Activated T-helper 17 cell treated with anti-CD3 and anti-CD28 coated beads, Interleukin-2, amount 50 U/mL, for 72 hours (primary cell): ENCODE measurements around the gene TRABD2B. TPM values are rescaled to one million over a fixed set of nuclear protein-coding genes. Genes with fewer than 3 reads are reported as not detected.

ENCODE experiments used
- ATAC-seq: fragments of 150-1000 bp; cut with Tn5 transposase; replicated peaks from 2 replicates; pipeline ENCODE4 v1.10.0; 2021; ENCODE audit warnings: mild to moderate bottlenecking, moderate library complexity
- H3K27ac Mint-ChIP-seq: one replicate; pipeline ENCODE4 v1.8.0; 2022; ENCODE audit warnings: mixed read lengths
- H3K27me3 Mint-ChIP-seq: one replicate; pipeline ENCODE4 v1.8.0; 2022; ENCODE audit warnings: mixed read lengths
- H3K36me3 Mint-ChIP-seq: one replicate; pipeline ENCODE4 v1.8.0; 2022; ENCODE audit warnings: low read depth, mild to moderate bottlenecking, mixed read lengths
- H3K4me1 Mint-ChIP-seq: one replicate; pipeline ENCODE4 v1.8.0; 2022; ENCODE audit warnings: mixed read lengths
- H3K4me3 Mint-ChIP-seq: one replicate; pipeline ENCODE4 v1.8.0; 2022; ENCODE audit warnings: mild to moderate bottlenecking, mixed read lengths
- H3K9me3 Mint-ChIP-seq: one replicate; pipeline ENCODE4 v1.8.0; 2022; ENCODE audit warnings: mixed read lengths
- total RNA-seq, 2 donors: library from RNA; stranded (reverse); gene quantifications; one replicate each; pipeline ENCODE4 v1.2.3, GENCODE V29; 2022

Gene TRABD2B
- total RNA-seq, 2 donors from 2014 or later: not detected

GRCh38 chr1:47756006-47756405 lies 241.2 kb downstream of the TRABD2B start:
- Mint-ChIP-seq H3K4me1 (no peaks in the 10 kb centered on the region), H3K9me3 (no peaks in the 10 kb centered on the region), H3K36me3 (no peaks in the 10 kb centered on the region), H3K27ac (no peak overlapping the region), H3K4me3 (no peak overlapping the region), H3K27me3 (peaks cover 18% of the 10 kb centered on the region)
- no peak for ATAC-seq

- Mint-ChIP-seq H3K9me3 (no peaks in the 10 kb centered on the region), H3K4me3 (no peak overlapping the region), H3K27ac (no peak overlapping the region), H3K36me3 (no peaks in the 10 kb centered on the region), H3K4me1 (no peaks in the 10 kb centered on the region), H3K27me3 (peaks cover 18% of the 10 kb centered on the region)
- peak; percentile 60 for ATAC-seq
Observed at GRCh38 chr1:47755101-47755990, 241.8 kb downstream of the TRABD2B start.

- no peaks in the 10 kb centered on the region for H3K36me3 Mint-ChIP-seq
- H3K4me1 Mint-ChIP-seq: no peaks in the 10 kb centered on the region
- no peak overlapping the region for H3K4me3 Mint-ChIP-seq
- no peak for ATAC-seq
- H3K27ac Mint-ChIP-seq: no peak overlapping the region
- H3K27me3 Mint-ChIP-seq: peaks cover 10% of the 10 kb centered on the region
- H3K9me3 Mint-ChIP-seq: no peaks in the 10 kb centered on the region
Observed at GRCh38 chr1:47754221-47754620, 243.0 kb downstream of the TRABD2B start.

DNA sequence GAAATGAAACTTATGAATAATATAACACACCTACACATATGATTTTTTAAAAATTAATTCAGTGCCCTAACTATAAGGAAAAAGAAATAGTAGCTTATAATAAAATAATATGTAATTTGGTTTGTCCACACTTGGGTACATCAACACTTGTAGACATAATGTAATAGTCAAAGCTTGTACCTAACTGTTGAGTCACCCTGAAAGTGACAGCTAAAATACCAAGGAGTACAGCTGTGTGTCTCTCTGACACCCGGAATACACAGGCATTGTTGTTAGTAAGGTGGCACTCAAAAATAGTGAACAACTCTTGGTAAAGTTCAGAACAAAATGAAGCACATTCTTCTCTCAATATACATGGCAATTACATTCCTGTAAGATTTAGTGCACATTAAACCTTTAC lies 243.4 kb downstream of the TRABD2B start:
- no peaks in the 10 kb centered on the region for H3K4me1 Mint-ChIP-seq
- H3K36me3 Mint-ChIP-seq: no peaks in the 10 kb centered on the region
- H3K27ac Mint-ChIP-seq: no peak overlapping the region
- no peak overlapping the region for H3K4me3 Mint-ChIP-seq
- no peak for ATAC-seq
- peaks cover 8% of the 10 kb centered on the region for H3K27me3 Mint-ChIP-seq
- no peaks in the 10 kb centered on the region for H3K9me3 Mint-ChIP-seq

GRCh38 chr1:47752559-47752958 lies 244.6 kb downstream of the TRABD2B start:
- H3K36me3 Mint-ChIP-seq: no peaks in the 10 kb centered on the region
- no peak overlapping the region for H3K27ac Mint-ChIP-seq
- H3K9me3 Mint-ChIP-seq: no peaks in the 10 kb centered on the region
- H3K4me3 Mint-ChIP-seq: no peak overlapping the region
- H3K27me3 Mint-ChIP-seq: peaks cover 5% of the 10 kb centered on the region
- no peaks in the 10 kb centered on the region for H3K4me1 Mint-ChIP-seq
- ATAC-seq: no peak

- ATAC-seq: no peak
- Mint-ChIP-seq H3K4me3 (no peak overlapping the region), H3K4me1 (no peaks in the 10 kb centered on the region), H3K36me3 (no peaks in the 10 kb centered on the region), H3K9me3 (no peaks in the 10 kb centered on the region), H3K27me3 (peaks cover 8% of the 10 kb centered on the region), H3K27ac (no peak overlapping the region)
Observed at GRCh38 chr1:47751996-47752451, 245.2 kb downstream of the TRABD2B start.

- no peaks in the 10 kb centered on the region for H3K4me1 Mint-ChIP-seq
- no peak overlapping the region for H3K27ac Mint-ChIP-seq
- no peaks in the 10 kb centered on the region for H3K9me3 Mint-ChIP-seq
- no peak for ATAC-seq
- no peaks in the 10 kb centered on the region for H3K36me3 Mint-ChIP-seq
- H3K4me3 Mint-ChIP-seq: no peak overlapping the region
- peaks cover 3% of the 10 kb centered on the region for H3K27me3 Mint-ChIP-seq
Observed at GRCh38 chr1:47751193-47751592, 246.0 kb downstream of the TRABD2B start.

DNA sequence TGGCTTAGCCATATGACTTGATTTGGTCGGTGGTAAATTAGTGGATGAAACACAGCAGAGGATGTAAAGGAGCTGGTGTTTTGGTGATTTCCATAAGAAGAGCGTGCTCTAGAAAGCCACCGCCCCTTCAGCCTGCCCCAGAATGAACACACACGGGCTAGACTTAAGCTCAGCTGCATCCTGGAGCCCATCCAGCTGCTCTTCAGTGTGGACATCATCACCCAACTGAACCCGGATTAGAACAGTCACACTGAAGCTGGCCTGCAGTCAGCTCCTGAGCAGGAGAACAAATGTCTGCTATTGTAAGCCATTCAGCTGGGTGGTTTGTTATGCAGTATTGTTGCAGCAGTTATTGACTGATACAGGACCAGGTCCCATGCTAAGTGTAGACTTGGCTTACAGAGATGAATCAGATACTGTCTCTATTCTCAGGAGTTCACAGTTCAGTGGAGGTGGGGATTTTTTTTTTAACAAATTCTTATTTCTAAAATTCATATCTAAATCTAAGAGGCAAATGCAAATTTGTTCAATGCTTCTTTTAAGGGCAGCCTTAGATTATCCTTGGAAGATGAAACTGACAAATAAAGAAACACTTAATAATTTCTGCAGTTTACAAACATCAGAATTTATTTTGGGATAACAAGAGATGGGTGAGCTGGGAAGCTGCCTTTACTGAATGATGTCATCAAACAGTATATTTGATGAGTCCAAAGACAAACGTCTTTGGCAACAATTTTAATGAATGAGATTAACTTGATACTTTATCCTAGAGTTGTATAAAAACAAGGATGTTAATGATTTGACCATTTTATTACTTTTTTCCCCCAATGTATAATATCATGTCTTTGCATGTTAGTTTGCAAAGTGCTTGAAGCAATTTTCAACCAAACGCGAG lies 251.2 kb downstream of the TRABD2B start:
- no peaks in the 10 kb centered on the region for H3K36me3 Mint-ChIP-seq
- H3K27me3 Mint-ChIP-seq: peaks cover 11% of the 10 kb centered on the region
- no peak overlapping the region for H3K4me3 Mint-ChIP-seq
- H3K4me1 Mint-ChIP-seq: no peaks in the 10 kb centered on the region
- no peak overlapping the region for H3K27ac Mint-ChIP-seq
- peaks cover 2% of the 10 kb centered on the region for H3K9me3 Mint-ChIP-seq
- no peak for ATAC-seq

DNA sequence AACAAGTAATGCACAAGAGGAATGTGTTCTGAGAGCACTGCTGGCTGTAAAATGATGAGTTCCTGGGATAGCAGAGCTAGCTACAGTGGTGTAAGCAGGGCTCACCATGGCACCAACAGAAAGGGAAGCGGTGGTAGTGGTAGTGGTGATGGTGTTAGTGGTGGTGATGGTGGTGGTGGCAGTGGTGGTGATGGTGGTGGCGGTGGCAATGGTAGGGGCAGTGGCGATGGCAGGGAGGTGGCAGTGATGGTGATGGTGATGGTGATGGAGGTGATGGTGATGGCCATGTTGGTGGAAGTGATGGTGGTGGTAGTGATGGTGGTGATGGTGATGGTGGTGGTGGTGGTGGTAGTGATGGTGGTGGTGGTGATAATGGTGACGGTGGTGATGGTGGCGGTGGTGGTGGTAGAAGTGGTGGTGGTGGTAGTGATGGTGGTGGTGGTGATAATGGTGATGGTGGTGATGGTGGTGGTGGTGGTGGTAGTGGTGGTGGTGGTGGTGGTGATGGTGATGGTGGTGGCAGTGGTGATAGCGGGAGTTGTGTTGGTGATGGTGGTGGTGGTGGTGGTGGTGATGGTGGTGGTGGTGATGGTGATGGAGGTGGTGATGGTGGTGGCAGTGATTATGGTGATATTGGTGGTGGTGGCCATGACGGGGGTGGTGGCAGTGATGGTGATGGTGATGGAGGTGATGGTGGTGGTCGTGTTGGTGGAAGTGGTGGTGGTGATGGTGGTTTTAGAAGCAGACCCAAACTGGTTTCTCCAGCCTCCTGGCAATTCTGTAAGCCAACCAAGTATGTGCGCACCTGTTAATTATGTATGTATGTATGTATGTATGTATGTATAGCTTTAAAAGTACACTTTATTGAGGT lies 254.1 kb downstream of the TRABD2B start:
- Mint-ChIP-seq H3K27ac (no peak overlapping the region), H3K36me3 (no peaks in the 10 kb centered on the region), H3K4me1 (no peaks in the 10 kb centered on the region), H3K9me3 (peaks cover 9% of the 10 kb centered on the region), H3K4me3 (no peak overlapping the region), H3K27me3 (peaks cover 32% of the 10 kb centered on the region)
- ATAC-seq: no peak

GRCh38 chr1:47738560-47739182 lies 258.5 kb downstream of the TRABD2B start:
- ATAC-seq: no peak
- Mint-ChIP-seq H3K9me3 (peaks cover 9% of the 10 kb centered on the region), H3K4me1 (no peaks in the 10 kb centered on the region), H3K27ac (no peak overlapping the region), H3K36me3 (no peaks in the 10 kb centered on the region), H3K4me3 (no peak overlapping the region), H3K27me3 (peaks cover 40% of the 10 kb centered on the region)

DNA sequence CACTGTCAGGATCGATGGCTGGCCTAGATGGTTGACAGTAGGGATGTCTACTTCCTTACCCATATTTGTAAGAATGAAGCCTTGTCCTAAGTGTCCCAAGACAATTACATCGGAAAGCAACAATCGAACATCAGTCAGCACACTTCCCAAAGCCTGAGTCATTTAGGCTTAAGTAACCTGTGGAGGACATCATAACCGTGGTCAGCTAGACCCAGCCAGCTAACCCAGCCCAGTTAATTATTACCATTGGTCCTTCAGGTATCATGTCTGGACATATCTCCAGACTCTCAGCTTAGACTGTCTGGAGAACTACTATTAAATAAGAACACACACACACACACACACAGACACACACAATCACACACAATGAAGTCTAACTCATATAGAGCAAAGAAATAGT lies 264.7 kb downstream of the TRABD2B start:
- no peak overlapping the region for H3K4me3 Mint-ChIP-seq
- H3K9me3 Mint-ChIP-seq: no peaks in the 10 kb centered on the region
- no peak overlapping the region for H3K27ac Mint-ChIP-seq
- H3K4me1 Mint-ChIP-seq: no peaks in the 10 kb centered on the region
- H3K27me3 Mint-ChIP-seq: peaks cover 34% of the 10 kb centered on the region
- ATAC-seq: no peak
- no peaks in the 10 kb centered on the region for H3K36me3 Mint-ChIP-seq

GRCh38 chr1:47731730-47732129 lies 265.5 kb downstream of the TRABD2B start:
- Mint-ChIP-seq H3K36me3 (no peaks in the 10 kb centered on the region), H3K4me3 (no peak overlapping the region), H3K9me3 (no peaks in the 10 kb centered on the region), H3K27me3 (peaks cover 34% of the 10 kb centered on the region), H3K4me1 (no peaks in the 10 kb centered on the region), H3K27ac (no peak overlapping the region)
- ATAC-seq: no peak

DNA sequence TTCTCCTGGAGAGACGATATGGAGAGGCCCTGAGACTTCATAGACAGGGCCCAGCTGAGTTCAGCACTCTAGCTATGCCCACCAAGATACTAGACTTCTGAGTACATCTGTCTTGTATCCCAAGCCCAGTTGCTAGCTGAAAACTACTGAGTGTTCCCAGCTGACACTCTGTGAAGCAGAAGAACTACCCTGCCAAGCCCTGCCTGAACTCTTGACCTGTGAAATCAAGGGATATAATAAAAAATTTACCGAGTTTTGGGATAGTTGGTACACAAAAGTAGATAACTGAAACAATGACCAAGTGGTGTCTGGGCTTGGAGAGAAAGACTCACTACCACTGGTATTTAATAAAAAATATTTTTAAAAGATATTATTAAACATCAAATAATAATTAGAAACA lies 267.5 kb downstream of the TRABD2B start:
- H3K36me3 Mint-ChIP-seq: no peaks in the 10 kb centered on the region
- H3K9me3 Mint-ChIP-seq: no peaks in the 10 kb centered on the region
- no peak for ATAC-seq
- no peak overlapping the region for H3K27ac Mint-ChIP-seq
- H3K4me1 Mint-ChIP-seq: no peaks in the 10 kb centered on the region
- H3K27me3 Mint-ChIP-seq: peaks cover 29% of the 10 kb centered on the region
- no peak overlapping the region for H3K4me3 Mint-ChIP-seq

GRCh38 chr1:47727697-47728085 lies 269.5 kb downstream of the TRABD2B start:
- no peaks in the 10 kb centered on the region for H3K36me3 Mint-ChIP-seq
- no peaks in the 10 kb centered on the region for H3K4me1 Mint-ChIP-seq
- no peak overlapping the region for H3K27ac Mint-ChIP-seq
- H3K4me3 Mint-ChIP-seq: no peak overlapping the region
- no peak for ATAC-seq
- peaks cover 32% of the 10 kb centered on the region for H3K27me3 Mint-ChIP-seq
- H3K9me3 Mint-ChIP-seq: no peaks in the 10 kb centered on the region
